ENCODE data around the gene GATA5. TPM values are rescaled to one million over a fixed set of nuclear protein-coding genes. Genes with fewer than 3 reads are reported as not detected.

GATA5 gene
- total RNA-seq, 1 experiment from 2014 or later, result not detected

DNA sequence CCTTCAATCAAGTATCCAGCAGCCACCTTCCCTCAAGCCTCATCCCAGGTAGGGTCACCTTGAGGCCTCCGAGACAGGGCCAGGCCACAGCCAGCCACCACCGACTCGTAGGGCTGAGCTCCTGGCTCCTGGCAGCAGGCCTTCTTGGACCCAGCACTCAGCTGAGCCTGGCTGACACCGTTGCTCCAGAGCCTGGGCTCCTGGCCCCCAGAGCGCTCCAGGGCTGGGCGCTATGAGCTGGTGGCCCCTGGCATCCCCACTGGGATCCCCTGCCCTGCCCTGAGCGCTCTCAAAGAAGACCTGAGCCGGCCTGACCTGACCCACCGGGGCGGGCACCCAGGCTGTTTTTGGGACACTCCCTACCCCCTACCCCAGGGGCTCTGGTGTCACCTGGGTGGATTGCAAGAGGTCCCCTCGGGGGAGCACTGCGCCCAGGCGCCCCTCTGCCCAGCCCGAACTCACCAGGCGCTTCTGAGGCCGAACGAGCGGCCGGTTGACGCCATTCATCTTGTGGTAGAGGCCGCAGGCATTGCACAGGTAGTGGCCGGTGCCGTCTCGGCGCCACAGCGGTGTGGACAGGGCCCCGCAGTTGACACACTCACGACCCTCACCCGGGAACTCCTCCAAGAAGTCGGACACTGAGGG lies 2.7 kb downstream of the GATA5 start:
- no peaks in the 10 kb centered on the region for H3K9me2 ChIP-seq (ENCODE audit: insufficient read depth)
- H3K4me1 ChIP-seq (ENCODE audit: control insufficient read depth in 1 of 2, insufficient read depth in 2 of 2, low read length in 2 of 2), result no peaks in the 10 kb centered on the region
- no peak overlapping the region for H2AFZ ChIP-seq (ENCODE audit: low read depth, low read length, poor library complexity, severe bottlenecking)
- ChIA-PET POLR2A (no interaction called here), CTCF (no interaction called here), RAD21 (ENCODE audit: low non-redundant PET in 1 of 2, low total read pairs in 2 of 2, uncharacterized antibody in 2 of 2, unreplicated experiment in 2 of 2) (no interaction called here)
- BruUV-seq (replicated peaks), result no TSS peak
- no peak for ATAC-seq
- no peak for DNase-seq (ENCODE audit: low read depth, low spot score)
- no peaks in the 10 kb centered on the region for H3K9me3 ChIP-seq (ENCODE audit: control insufficient read depth in 1 of 2, insufficient read depth in 1 of 2, low read depth in 1 of 2, low read length in 2 of 2)
- H3K4me3 ChIP-seq (replicated peaks in 1 of 2; ENCODE audit: low read depth in 1 of 2, low read length in 2 of 2), result no peak overlapping the region
- intact Hi-C loops (cut with micrococcal nuclease), result no loop called here
- no peak overlapping the region for H3K27ac ChIP-seq (ENCODE audit: low read depth, low read length)
- H3K9ac ChIP-seq (ENCODE audit: low read length), result no peak overlapping the region
- H3K4me2 ChIP-seq (ENCODE audit: low read length), result no peak overlapping the region
- no peaks in the 10 kb centered on the region for H4K20me1 ChIP-seq (ENCODE audit: insufficient read depth)
- no peaks in the 10 kb centered on the region for H3K36me3 ChIP-seq (ENCODE audit: control insufficient read depth in 1 of 2, insufficient read depth in 2 of 2, low read length in 2 of 2)
- H3K27me3 ChIP-seq (ENCODE audit: insufficient read depth, low read length), result no peaks in the 10 kb centered on the region
- no peak for TF ChIP-seq EZH2 (IDR thresholded peaks at IDR 0.05)
- TF ChIP-seq SP1 (IDR thresholded peaks at IDR 0.05; ENCODE audit: low read depth), result no peak
- no peak for TF ChIP-seq POLR2AphosphoS5 (IDR thresholded peaks at IDR 0.05; ENCODE audit: low read depth, low read length)
- TF ChIP-seq, protein P1, sequence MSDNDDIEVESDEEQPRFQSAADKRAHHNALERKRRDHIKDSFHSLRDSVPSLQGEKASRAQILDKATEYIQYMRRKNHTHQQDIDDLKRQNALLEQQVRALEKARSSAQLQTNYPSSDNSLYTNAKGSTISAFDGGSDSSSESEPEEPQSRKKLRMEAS (IDR thresholded peaks at IDR 0.05), result no peak
- no peak for TF ChIP-seq ZFX (IDR thresholded peaks at IDR 0.05)
- no peak for TF ChIP-seq RAD21 (IDR thresholded peaks at IDR 0.05; ENCODE audit: low read depth)
- TF ChIP-seq YY1 (IDR thresholded peaks at IDR 0.05; ENCODE audit: extremely low read depth, insufficient replicate concordance, low read depth, low read length), result no peak
- no peak for TF ChIP-seq CBX3 (IDR thresholded peaks at IDR 0.05; ENCODE audit: low read depth)
- TF ChIP-seq FOSL1 (IDR thresholded peaks at IDR 0.05; ENCODE audit: low read depth), result no peak
- no peak for TF ChIP-seq JUND (IDR thresholded peaks at IDR 0.05)
- TF ChIP-seq ATF3 (IDR thresholded peaks at IDR 0.05), result no peak
- no peak for TF ChIP-seq SIN3A (IDR thresholded peaks at IDR 0.05; ENCODE audit: low read depth)
- no peak for TF ChIP-seq ELF1 (IDR thresholded peaks at IDR 0.05; ENCODE audit: borderline replicate concordance, low read depth)
- TF ChIP-seq CEBPB (IDR thresholded peaks at IDR 0.05; ENCODE audit: low read depth), result no peak
- TF ChIP-seq EZH2phosphoT487 (IDR thresholded peaks at IDR 0.05; ENCODE audit: borderline replicate concordance), result no peak
- no peak for TF ChIP-seq SRF (IDR thresholded peaks at IDR 0.05; ENCODE audit: low read depth)
- TF ChIP-seq, protein P2, sequence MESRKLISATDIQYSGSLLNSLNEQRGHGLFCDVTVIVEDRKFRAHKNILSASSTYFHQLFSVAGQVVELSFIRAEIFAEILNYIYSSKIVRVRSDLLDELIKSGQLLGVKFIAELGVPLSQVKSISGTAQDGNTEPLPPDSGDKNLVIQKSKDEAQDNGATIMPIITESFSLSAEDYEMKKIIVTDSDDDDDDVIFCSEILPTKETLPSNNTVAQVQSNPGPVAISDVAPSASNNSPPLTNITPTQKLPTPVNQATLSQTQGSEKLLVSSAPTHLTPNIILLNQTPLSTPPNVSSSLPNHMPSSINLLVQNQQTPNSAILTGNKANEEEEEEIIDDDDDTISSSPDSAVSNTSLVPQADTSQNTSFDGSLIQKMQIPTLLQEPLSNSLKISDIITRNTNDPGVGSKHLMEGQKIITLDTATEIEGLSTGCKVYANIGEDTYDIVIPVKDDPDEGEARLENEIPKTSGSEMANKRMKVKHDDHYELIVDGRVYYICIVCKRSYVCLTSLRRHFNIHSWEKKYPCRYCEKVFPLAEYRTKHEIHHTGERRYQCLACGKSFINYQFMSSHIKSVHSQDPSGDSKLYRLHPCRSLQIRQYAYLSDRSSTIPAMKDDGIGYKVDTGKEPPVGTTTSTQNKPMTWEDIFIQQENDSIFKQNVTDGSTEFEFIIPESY (IDR thresholded peaks at IDR 0.05; ENCODE audit: extremely low read depth, insufficient replicate concordance, low read length), result no peak
- no peaks in the 10 kb centered on the region for H3K79me2 ChIP-seq (ENCODE audit: insufficient read depth, low read length)
